Mesodermal cell (in vitro differentiated cells): ENCODE results near the gene URB1.

ENCODE experiments used
- H3K27ac ChIP-seq: 2 replicates; pipeline ENCODE4 v1.7.0; 2013; ENCODE audit warnings: mild to moderate bottlenecking, low read depth, low read length, moderate library complexity; ENCODE audit not compliant: severe bottlenecking
- H3K36me3 ChIP-seq: 2 replicates; pipeline ENCODE4 v1.7.1; 2013; ENCODE audit warnings: mild to moderate bottlenecking, low read length, moderate library complexity; ENCODE audit not compliant: control insufficient read depth, insufficient read depth
- H3K4me1 ChIP-seq: one replicate; pipeline ENCODE4 v1.7.1; 2013; ENCODE audit warnings: mild to moderate bottlenecking, low read length; ENCODE audit not compliant: insufficient read depth, control insufficient read depth, poor library complexity, severe bottlenecking
- H3K4me3 ChIP-seq: 2 replicates; pipeline ENCODE4 v1.7.0; 2013; ENCODE audit warnings: low read length, control low read depth, mild to moderate bottlenecking; ENCODE audit not compliant: insufficient read depth, poor library complexity, severe bottlenecking; ENCODE audit errors: extremely low read depth
- H3K9me3 ChIP-seq: 2 replicates; pipeline ENCODE4 v1.7.1; 2013; ENCODE audit warnings: mild to moderate bottlenecking, low read length, moderate library complexity; ENCODE audit not compliant: control insufficient read depth
- WGBS, 2 experiments: methylation state at CpG; one replicate each; pipeline ENCODE4 v1.1.5; 2013; ENCODE audit warnings: missing lambda C conversion rate in 2 of 2; ENCODE audit not compliant: insufficient coverage in 2 of 2; 5-methylcytosine and 5-hydroxymethylcytosine counted together

The URB1 gene

DNA sequence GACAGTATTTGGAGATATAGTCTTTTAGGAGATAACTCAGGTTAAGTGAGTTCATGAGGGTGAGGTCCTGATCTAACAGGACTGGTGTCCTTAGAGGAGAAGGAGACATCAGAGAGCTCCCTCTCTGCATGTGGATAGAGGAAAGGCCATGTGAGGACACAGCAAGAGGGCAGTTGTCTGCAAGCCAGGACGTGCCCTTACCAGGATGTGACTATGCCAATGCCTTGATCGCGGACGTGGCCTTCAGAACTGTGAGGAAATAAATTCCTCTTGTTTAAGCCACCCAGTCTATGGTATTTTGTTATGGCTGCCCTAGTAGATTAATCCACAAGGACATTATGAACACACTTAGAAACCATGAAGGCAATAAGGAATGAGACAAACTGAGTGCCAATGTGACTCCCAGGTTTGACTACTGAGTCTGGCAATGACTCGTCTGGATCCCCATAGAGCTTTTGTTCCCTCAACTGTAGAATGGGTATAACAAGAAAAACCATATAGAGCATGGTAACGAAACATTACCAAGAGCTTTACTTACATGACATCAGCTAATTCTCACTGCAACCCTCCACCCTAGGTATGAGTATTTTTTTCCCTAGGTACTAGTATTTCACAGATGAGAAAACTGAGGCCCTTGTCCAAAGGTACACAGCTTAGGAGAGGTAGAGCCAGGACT lies 6.5 kb downstream of the URB1 start:
- no peak overlapping the region for H3K27ac ChIP-seq
- no peaks in the 10 kb centered on the region for H3K4me1 ChIP-seq
- no peaks in the 10 kb centered on the region for H3K9me3 ChIP-seq
- peaks cover 57% of the 10 kb centered on the region for H3K36me3 ChIP-seq
- H3K4me3 ChIP-seq, result no peak overlapping the region
- WGBS, 2 experiments, result 86 to 92% methylated on average over 2 to 5 of the region's 6 CpGs

- WGBS, 2 experiments, result 93 to 100% methylated on average over 5 to 6 of the region's 6 CpGs
- Histone ChIP-seq H3K4me1 (no peaks in the 10 kb centered on the region), H3K27ac (no peak overlapping the region), H3K9me3 (no peaks in the 10 kb centered on the region), H3K4me3 (no peak overlapping the region), H3K36me3 (peaks cover 74% of the 10 kb centered on the region)
Measured at GRCh38 chr21:32383812-32384211, 9.0 kb downstream of the URB1 start.

- no peaks in the 10 kb centered on the region for H3K9me3 ChIP-seq
- H3K4me3 ChIP-seq, result no peak overlapping the region
- H3K36me3 ChIP-seq, result peaks cover 80% of the 10 kb centered on the region
- H3K27ac ChIP-seq, result no peak overlapping the region
- WGBS, 2 experiments, result 98% methylated on average over 6 to 7 of the region's 10 CpGs
- H3K4me1 ChIP-seq, result no peaks in the 10 kb centered on the region
Measured at GRCh38 chr21:32382108-32382644, 10.6 kb downstream of the URB1 start.

GRCh38 chr21:32381571-32381970 lies 11.2 kb downstream of the URB1 start:
- 94 to 98% methylated on average over 3 of the region's 6 CpGs for WGBS, 2 experiments
- Histone ChIP-seq H3K4me1 (no peaks in the 10 kb centered on the region), H3K36me3 (peaks cover 81% of the 10 kb centered on the region), H3K27ac (no peak overlapping the region), H3K9me3 (no peaks in the 10 kb centered on the region), H3K4me3 (no peak overlapping the region)

GRCh38 chr21:32380940-32381339 lies 11.9 kb downstream of the URB1 start:
- H3K4me3 ChIP-seq, result no peak overlapping the region
- H3K36me3 ChIP-seq, result peaks cover 86% of the 10 kb centered on the region
- no peak overlapping the region for H3K27ac ChIP-seq
- H3K9me3 ChIP-seq, result no peaks in the 10 kb centered on the region
- WGBS, 2 experiments, result 74 to 100% methylated on average over 1 to 4 of the region's 4 CpGs
- H3K4me1 ChIP-seq, result no peaks in the 10 kb centered on the region

GRCh38 chr21:32378956-32379355 lies 13.9 kb downstream of the URB1 start:
- H3K36me3 ChIP-seq, result peaks cover 91% of the 10 kb centered on the region
- no peak overlapping the region for H3K4me3 ChIP-seq
- no peak overlapping the region for H3K27ac ChIP-seq
- H3K9me3 ChIP-seq, result no peaks in the 10 kb centered on the region
- WGBS, 2 experiments, result 92 to 96% methylated on average over 4 of the region's 5 CpGs
- H3K4me1 ChIP-seq, result no peaks in the 10 kb centered on the region

DNA sequence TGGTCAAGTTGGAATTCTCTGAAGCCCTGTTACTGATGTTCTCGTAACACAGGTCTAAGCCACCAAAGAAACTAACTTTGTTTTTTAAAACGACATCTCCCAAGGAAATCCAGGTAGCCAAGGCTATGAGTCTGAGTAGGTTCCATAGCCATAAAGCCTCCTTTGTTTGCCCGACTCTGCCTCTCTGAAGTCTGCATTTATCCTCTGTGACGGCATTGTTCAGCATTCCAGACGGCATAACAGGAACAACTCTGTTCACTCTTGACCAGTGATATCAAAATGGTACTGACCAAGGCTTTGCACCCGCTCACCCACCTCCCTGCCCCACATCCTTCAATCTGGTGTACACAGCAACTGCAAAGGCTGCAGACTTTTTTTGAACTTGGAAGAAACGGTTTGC lies 14.8 kb downstream of the URB1 start:
- no peaks in the 10 kb centered on the region for H3K9me3 ChIP-seq
- H3K4me1 ChIP-seq, result no peaks in the 10 kb centered on the region
- H3K36me3 ChIP-seq, result peaks cover 88% of the 10 kb centered on the region
- WGBS, 2 experiments, result 86 to 89% methylated on average over 7 of the region's 7 CpGs
- no peak overlapping the region for H3K27ac ChIP-seq
- H3K4me3 ChIP-seq, result no peak overlapping the region

- WGBS, 2 experiments, result 94 to 100% methylated on average over 3 to 7 of the region's 8 CpGs
- Histone ChIP-seq H3K36me3 (peaks cover 86% of the 10 kb centered on the region), H3K4me1 (no peaks in the 10 kb centered on the region), H3K27ac (no peak overlapping the region), H3K4me3 (no peak overlapping the region), H3K9me3 (no peaks in the 10 kb centered on the region)
Measured at GRCh38 chr21:32377506-32377905, 15.3 kb downstream of the URB1 start.

GRCh38 chr21:32372755-32373154 lies 20.1 kb downstream of the URB1 start:
- 80 to 100% methylated on average over 1 of the region's 3 CpGs for WGBS, 2 experiments
- Histone ChIP-seq H3K4me3 (no peak overlapping the region), H3K36me3 (peaks cover 76% of the 10 kb centered on the region), H3K9me3 (no peaks in the 10 kb centered on the region), H3K4me1 (no peaks in the 10 kb centered on the region), H3K27ac (no peak overlapping the region)

DNA sequence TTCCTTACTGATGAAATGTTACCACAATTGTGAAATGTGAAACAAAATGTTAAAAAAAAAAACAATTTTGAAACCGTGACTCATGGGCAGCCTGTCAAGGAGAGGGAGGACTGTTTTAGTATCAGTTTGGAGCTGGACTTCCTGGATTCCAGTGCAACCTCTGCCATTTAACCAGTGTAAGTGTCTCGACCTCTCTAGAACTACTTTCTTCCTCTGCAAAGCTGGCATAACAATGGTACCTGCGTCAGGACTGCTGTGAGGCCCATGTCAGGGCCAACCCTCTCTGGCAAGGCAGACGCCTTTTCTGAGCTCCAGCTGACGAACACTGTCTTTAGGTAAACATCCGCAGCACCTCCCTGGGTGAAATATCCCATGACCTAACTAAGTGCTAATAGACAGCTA lies 20.9 kb downstream of the URB1 start:
- 81 to 86% methylated on average over 5 to 6 of the region's 6 CpGs for WGBS, 2 experiments
- H3K4me3 ChIP-seq, result no peak overlapping the region
- peaks cover 77% of the 10 kb centered on the region for H3K36me3 ChIP-seq
- H3K9me3 ChIP-seq, result no peaks in the 10 kb centered on the region
- H3K27ac ChIP-seq, result no peak overlapping the region
- no peaks in the 10 kb centered on the region for H3K4me1 ChIP-seq

DNA sequence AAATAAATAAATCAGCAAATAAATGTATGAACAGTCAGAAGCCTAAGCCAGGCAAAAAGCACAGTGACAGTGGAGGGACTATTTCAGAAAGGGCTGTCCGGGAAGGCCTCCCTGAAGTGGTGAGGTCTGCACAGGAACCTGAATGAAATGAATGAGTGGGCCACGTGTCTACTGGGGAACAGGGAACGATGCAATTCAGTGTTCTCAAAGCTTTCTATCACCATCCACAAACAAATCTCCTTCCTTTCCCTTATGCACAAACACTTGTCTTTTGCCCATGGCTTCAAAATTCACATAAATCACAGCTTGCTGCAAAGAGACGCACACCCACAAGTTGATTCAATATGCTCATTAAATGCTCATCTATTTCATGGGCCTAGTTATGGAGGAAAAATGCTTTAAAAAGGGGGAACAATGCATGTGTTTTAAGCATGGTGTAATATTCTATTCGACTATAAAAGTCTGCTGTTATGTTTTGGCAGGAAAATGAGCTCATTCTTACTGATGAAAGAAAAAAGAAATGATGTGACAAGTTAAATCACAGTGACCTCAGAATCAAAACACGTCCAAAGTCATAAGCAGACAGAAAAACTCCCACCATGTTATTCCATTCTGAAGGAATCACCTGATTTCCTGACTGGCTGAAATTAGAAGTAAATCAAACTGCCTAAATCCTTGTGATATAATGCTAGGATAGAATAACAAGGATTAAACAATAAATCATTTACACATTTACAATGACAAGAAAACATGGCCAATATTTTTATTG lies 21.6 kb downstream of the URB1 start:
- H3K27ac ChIP-seq, result no peak overlapping the region
- no peaks in the 10 kb centered on the region for H3K9me3 ChIP-seq
- peaks cover 77% of the 10 kb centered on the region for H3K36me3 ChIP-seq
- WGBS, 2 experiments, result 85 to 97% methylated on average over 4 of the region's 6 CpGs
- H3K4me1 ChIP-seq, result no peaks in the 10 kb centered on the region
- no peak overlapping the region for H3K4me3 ChIP-seq
